Neuron (in vitro differentiated cells): ENCODE data around the gene SIPA1L3.

Experiments
- H2AFZ ChIP-seq: one replicate; pipeline ENCODE4 v1.6.1; 2013; ENCODE audit warnings: low read depth, mild to moderate bottlenecking, inconsistent platforms, low read length, moderate library complexity
- H3K27me3 ChIP-seq: one replicate; pipeline ENCODE4 v1.6.1; 2013; ENCODE audit warnings: low read length; ENCODE audit not compliant: insufficient read depth
- H3K36me3 ChIP-seq: one replicate; pipeline ENCODE4 v1.6.1; 2013; ENCODE audit warnings: low read length; ENCODE audit not compliant: insufficient read depth
- H3K4me1 ChIP-seq: one replicate; pipeline ENCODE4 v1.6.1; 2013; ENCODE audit warnings: low read length; ENCODE audit not compliant: insufficient read depth
- H3K4me3 ChIP-seq: 2 replicates; pipeline ENCODE4 v1.5.1; 2013; ENCODE audit warnings: mild to moderate bottlenecking, low read length, moderate library complexity
- H3K9me3 ChIP-seq: one replicate; pipeline ENCODE4 v1.6.1; 2013; ENCODE audit warnings: low read length

SIPA1L3 gene

DNA sequence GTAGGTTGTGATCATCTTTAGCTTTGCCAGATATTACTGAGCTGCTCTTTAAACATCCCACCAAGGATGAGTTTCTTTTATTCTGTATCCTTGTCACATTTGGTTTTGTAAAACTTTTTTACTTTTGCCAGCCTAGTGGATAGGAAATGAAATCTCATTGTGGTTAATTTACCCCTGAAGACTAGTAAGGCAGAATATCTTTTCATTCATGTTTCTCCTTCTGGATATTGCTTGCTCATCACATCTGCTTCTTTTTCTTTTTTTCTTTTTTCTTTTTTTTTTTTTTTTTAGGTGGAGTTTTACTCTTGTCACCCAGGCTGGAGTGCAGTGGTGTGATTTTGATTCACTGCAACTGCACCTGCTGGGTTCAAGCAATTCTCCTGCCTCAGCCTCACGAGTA is 31.3 kb downstream of the SIPA1L3 start:
- Histone ChIP-seq H3K4me3 (no peak overlapping the region), H3K4me1 (peaks cover 21% of the 10 kb centered on the region)

DNA sequence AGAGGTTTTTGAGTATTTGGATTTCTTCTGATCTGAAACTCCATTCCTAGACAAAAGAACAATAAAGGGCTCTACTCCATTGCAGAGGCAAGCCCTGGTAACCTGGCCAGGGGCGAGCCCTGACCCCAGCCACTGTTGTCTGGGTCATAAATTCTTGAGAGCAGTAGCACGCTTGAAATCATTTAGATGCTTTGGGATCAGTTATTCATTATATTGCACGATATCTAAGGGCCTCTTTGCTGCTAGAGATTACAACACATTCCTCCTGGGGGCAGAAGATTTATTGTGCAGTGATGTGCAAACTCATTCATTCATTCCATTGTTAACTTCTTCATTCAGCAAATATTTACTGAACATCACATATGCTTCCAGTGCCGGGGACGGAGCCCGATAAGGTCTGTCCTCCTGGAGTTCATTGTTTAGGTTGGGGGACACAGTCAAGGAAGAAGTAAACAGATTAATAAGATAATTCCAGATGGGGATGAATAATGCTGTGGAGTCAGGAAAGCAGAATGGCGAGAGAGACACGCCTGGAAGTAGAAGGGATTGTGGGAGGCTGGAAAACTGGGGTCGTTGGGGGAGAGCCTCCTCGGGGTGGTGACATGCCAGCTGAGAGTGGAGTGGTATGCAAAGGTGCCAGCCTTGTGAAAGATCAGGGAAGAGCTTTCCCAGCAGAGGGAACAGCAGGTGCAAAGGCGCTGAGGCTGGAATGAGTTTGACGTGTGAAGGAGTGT is 34.9 kb downstream of the SIPA1L3 start:
- Histone ChIP-seq H3K27me3 (no peaks in the 10 kb centered on the region), H3K4me1 (peaks cover 14% of the 10 kb centered on the region), H3K36me3 (no peaks in the 10 kb centered on the region), H3K9me3 (no peaks in the 10 kb centered on the region), H3K4me3 (no peak overlapping the region), H2AFZ (no peak overlapping the region)

More for the DNA sequence above, 31.3 kb downstream of the SIPA1L3 start:
- H3K36me3 ChIP-seq: no peaks in the 10 kb centered on the region
- no peak overlapping the region for H2AFZ ChIP-seq
- H3K9me3 ChIP-seq: peaks cover 5% of the 10 kb centered on the region
- no peaks in the 10 kb centered on the region for H3K27me3 ChIP-seq

DNA sequence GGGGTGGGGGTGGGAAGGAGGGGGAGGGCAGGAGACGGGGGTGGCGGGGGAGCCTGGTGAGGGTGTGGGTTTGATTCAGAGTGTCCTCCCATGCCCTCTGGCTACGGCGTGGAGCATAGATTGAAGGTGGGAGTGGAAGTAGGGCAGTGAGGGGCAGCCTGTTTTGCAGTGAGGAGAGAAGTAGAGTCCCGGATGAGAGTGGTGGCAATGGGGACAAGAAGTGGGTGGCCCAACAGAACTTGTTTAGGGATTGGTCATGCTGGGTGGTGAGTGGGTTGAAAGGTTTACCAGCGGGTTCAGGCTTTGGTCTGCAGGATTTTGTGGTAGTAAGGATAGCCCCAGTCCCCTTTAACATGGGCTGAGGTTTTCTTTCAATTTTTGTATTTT is 35.5 kb downstream of the SIPA1L3 start:
- Histone ChIP-seq H3K4me3 (no peak overlapping the region), H3K9me3 (no peaks in the 10 kb centered on the region), H3K27me3 (no peaks in the 10 kb centered on the region), H3K36me3 (no peaks in the 10 kb centered on the region), H3K4me1 (peaks cover 14% of the 10 kb centered on the region), H2AFZ (no peak overlapping the region)

DNA sequence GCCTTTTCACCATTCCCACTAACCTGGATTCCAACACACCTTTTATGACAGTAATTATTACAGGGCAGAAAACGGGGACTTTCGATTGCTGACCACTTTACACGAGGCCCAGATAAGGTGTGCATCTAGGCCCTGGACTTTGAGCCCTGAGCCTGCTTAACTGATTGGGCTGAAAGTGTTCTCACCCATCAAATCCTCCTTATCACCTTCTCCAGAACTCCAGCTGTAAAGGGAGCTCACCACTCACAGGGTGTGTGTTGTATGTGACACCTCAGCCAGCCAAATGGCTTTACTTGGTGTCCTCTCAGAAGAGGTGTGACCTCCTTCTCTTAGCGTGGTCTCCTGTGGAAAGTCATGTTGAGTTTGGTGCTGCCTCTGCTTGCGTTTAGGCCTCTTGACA is 36.5 kb downstream of the SIPA1L3 start:
- H3K4me3 ChIP-seq: no peak overlapping the region
- no peaks in the 10 kb centered on the region for H3K27me3 ChIP-seq
- H3K4me1 ChIP-seq: peaks cover 14% of the 10 kb centered on the region
- no peak overlapping the region for H2AFZ ChIP-seq
- no peaks in the 10 kb centered on the region for H3K36me3 ChIP-seq
- H3K9me3 ChIP-seq: no peaks in the 10 kb centered on the region

- no peaks in the 10 kb centered on the region for H3K27me3 ChIP-seq
- H3K4me3 ChIP-seq: no peak overlapping the region
- peaks cover 11% of the 10 kb centered on the region for H3K4me1 ChIP-seq
These were observed 39.1 kb downstream of the SIPA1L3 start for GRCh38 chr19:37946132-37946531.

DNA sequence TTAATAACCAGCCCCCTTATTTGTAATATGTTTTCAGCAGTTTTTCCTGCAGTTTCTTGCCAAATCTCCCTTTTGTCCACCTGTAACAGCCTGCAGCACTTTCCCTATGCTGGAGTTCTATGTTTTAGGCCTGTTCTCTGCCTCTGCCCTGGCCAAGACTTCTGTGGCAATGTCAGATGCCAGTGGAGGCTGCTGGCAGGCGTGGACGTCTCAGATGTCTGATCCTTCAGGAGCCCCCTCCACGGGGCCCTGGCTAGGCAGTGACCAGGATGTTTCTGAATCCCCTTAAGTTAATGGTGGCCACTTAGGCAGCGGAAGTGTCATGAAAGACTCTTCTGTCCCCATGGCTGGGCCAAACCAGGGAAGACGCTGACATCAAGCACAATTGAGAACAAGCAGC is 40.8 kb downstream of the SIPA1L3 start:
- H3K4me3 ChIP-seq: no peak overlapping the region
- H2AFZ ChIP-seq: no peak overlapping the region
- peaks cover 9% of the 10 kb centered on the region for H3K9me3 ChIP-seq
- H3K36me3 ChIP-seq: no peaks in the 10 kb centered on the region
- H3K4me1 ChIP-seq: no peaks in the 10 kb centered on the region
- H3K27me3 ChIP-seq: no peaks in the 10 kb centered on the region

More at GRCh38 chr19:37946132-37946531, 39.1 kb downstream of the SIPA1L3 start:
- Histone ChIP-seq H3K9me3 (peaks cover 7% of the 10 kb centered on the region), H3K36me3 (no peaks in the 10 kb centered on the region), H2AFZ (no peak overlapping the region)

GRCh38 chr19:37948362-37948761 is 41.4 kb downstream of the SIPA1L3 start:
- peaks cover 5% of the 10 kb centered on the region for H3K4me1 ChIP-seq
- no peak overlapping the region for H2AFZ ChIP-seq
- peaks cover 9% of the 10 kb centered on the region for H3K9me3 ChIP-seq
- H3K36me3 ChIP-seq: no peaks in the 10 kb centered on the region
- H3K4me3 ChIP-seq: no peak overlapping the region
- no peaks in the 10 kb centered on the region for H3K27me3 ChIP-seq

- Histone ChIP-seq H3K9me3 (peaks cover 11% of the 10 kb centered on the region), H3K4me3 (no peak overlapping the region), H2AFZ (no peak overlapping the region), H3K4me1 (peaks cover 15% of the 10 kb centered on the region), H3K27me3 (no peaks in the 10 kb centered on the region), H3K36me3 (no peaks in the 10 kb centered on the region)
These were observed 43.6 kb downstream of the SIPA1L3 start for GRCh38 chr19:37950471-37951175.

- H3K9me3 ChIP-seq: peaks cover 14% of the 10 kb centered on the region
- no peak overlapping the region for H2AFZ ChIP-seq
- no peak overlapping the region for H3K4me3 ChIP-seq
- no peaks in the 10 kb centered on the region for H3K27me3 ChIP-seq
- H3K36me3 ChIP-seq: no peaks in the 10 kb centered on the region
- H3K4me1 ChIP-seq: peaks cover 15% of the 10 kb centered on the region
These were observed 44.8 kb downstream of the SIPA1L3 start for GRCh38 chr19:37951816-37952210.

GRCh38 chr19:37953171-37953917 is 46.3 kb downstream of the SIPA1L3 start:
- no peaks in the 10 kb centered on the region for H3K27me3 ChIP-seq
- H3K4me1 ChIP-seq: peaks cover 15% of the 10 kb centered on the region
- H3K36me3 ChIP-seq: no peaks in the 10 kb centered on the region
- H3K9me3 ChIP-seq: peaks cover 18% of the 10 kb centered on the region
- H2AFZ ChIP-seq: no peak overlapping the region
- H3K4me3 ChIP-seq: no peak overlapping the region

DNA sequence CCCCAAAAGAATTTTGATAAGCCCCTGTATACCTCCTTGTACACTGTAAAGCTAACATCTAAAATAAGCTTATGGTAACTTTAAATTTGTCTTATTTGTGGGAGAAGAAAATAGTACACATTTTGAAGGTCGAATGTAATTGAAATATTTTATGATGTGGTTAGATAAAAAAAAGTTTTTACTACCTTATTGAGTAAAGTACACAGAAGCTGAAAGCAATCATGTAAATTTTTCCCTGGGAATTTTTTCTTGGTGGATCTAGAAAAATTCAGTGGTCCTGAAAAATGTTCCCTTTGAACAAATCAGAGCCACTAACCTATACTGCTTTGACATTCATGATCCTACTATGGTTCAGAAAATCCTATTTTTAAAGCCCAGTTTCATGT is 46.9 kb downstream of the SIPA1L3 start:
- Histone ChIP-seq H3K4me3 (no peak overlapping the region), H3K27me3 (no peaks in the 10 kb centered on the region), H3K4me1 (peaks cover 15% of the 10 kb centered on the region), H3K36me3 (no peaks in the 10 kb centered on the region), H3K9me3 (peaks cover 18% of the 10 kb centered on the region), H2AFZ (no peak overlapping the region)

GRCh38 chr19:37954421-37954874 is 47.4 kb downstream of the SIPA1L3 start:
- Histone ChIP-seq H3K4me1 (peaks cover 15% of the 10 kb centered on the region), H3K27me3 (no peaks in the 10 kb centered on the region), H2AFZ (no peak overlapping the region), H3K36me3 (no peaks in the 10 kb centered on the region), H3K4me3 (no peak overlapping the region), H3K9me3 (peaks cover 20% of the 10 kb centered on the region)

GRCh38 chr19:37955986-37956385 is 49.0 kb downstream of the SIPA1L3 start:
- H3K36me3 ChIP-seq: no peaks in the 10 kb centered on the region
- no peak overlapping the region for H2AFZ ChIP-seq
- no peaks in the 10 kb centered on the region for H3K27me3 ChIP-seq
- H3K9me3 ChIP-seq: peaks cover 14% of the 10 kb centered on the region
- H3K4me3 ChIP-seq: no peak overlapping the region
- peaks cover 15% of the 10 kb centered on the region for H3K4me1 ChIP-seq
